KMS-11 (cell line): ENCODE data around the gene RASA3.

ENCODE experiments used
- H2AFZ ChIP-seq: fragments of 200-600 bp; sonication (generic); 2 replicates; pipeline ENCODE4 v1.6.1; 2016; ENCODE audit warnings: antibody characterized with exemption, mixed run types, low read depth
- H3K27ac ChIP-seq: fragments of 200-600 bp; sonication (generic); 2 replicates; pipeline ENCODE4 v1.6.1; 2016; ENCODE audit warnings: mild to moderate bottlenecking, mixed run types
- H3K27me3 ChIP-seq: fragments of 200-600 bp; sonication (generic); 2 replicates; pipeline ENCODE4 v1.6.1; 2017; ENCODE audit warnings: mild to moderate bottlenecking, low read depth, mixed run types, moderate library complexity; ENCODE audit not compliant: insufficient read depth
- H3K36me3 ChIP-seq: fragments of 200-600 bp; sonication (generic); 2 replicates; pipeline ENCODE4 v1.6.1; 2017; ENCODE audit warnings: mild to moderate bottlenecking, mixed run types; ENCODE audit not compliant: insufficient read depth
- H3K4me1 ChIP-seq: fragments of 200-600 bp; sonication (generic); 2 replicates; pipeline ENCODE4 v1.6.1; 2016; ENCODE audit warnings: mild to moderate bottlenecking, low read depth, mixed run types; ENCODE audit not compliant: poor library complexity, severe bottlenecking
- H3K4me2 ChIP-seq: fragments of 200-600 bp; sonication (generic); 2 replicates; pipeline ENCODE4 v1.7.0; 2016; ENCODE audit warnings: mild to moderate bottlenecking, mixed run types
- H3K4me3 ChIP-seq: fragments of 200-600 bp; sonication (generic); IDR thresholded peaks from 2 replicates; pipeline ENCODE4 v1.6.1; 2017; ENCODE audit warnings: low read depth, low read length, mixed read lengths; ENCODE audit not compliant: insufficient read depth
- H3K79me2 ChIP-seq: fragments of 200-600 bp; sonication (generic); 2 replicates; pipeline ENCODE4 v1.6.1; 2016; ENCODE audit warnings: low read depth, mixed run types; ENCODE audit not compliant: insufficient read depth
- H3K9ac ChIP-seq: fragments of 200-600 bp; sonication (generic); 2 replicates; pipeline ENCODE4 v1.6.1; 2016; ENCODE audit warnings: mild to moderate bottlenecking, mixed run types
- H4K20me1 ChIP-seq: fragments of 200-600 bp; sonication (generic); 2 replicates; pipeline ENCODE4 v1.6.1; 2016; ENCODE audit warnings: mild to moderate bottlenecking, mixed run types; ENCODE audit not compliant: insufficient read depth
- CTCF ChIP-seq: fragments of 200-600 bp; sonication (generic); conservative IDR thresholded peaks from 2 replicates; pipeline ENCODE4 v1.6.1; 2017; ENCODE audit warnings: low read depth, mild to moderate bottlenecking, antibody characterized with exemption, low read length, moderate library complexity, mixed read lengths

RASA3 gene

GRCh38 chr13:113931841-113932459 lies 200.5 kb downstream of the RASA3 start:
- Histone ChIP-seq H3K4me3 (no peak overlapping the region), H3K4me1 (peaks cover 13% of the 10 kb centered on the region), H3K4me2 (peak overlapping the region; percentile 33; the same call in 1 of the 2 replicates), H3K27ac (no peak overlapping the region), H2AFZ (no peak overlapping the region), H3K36me3 (no peaks in the 10 kb centered on the region), H3K9ac (no peak overlapping the region), H4K20me1 (no peaks in the 10 kb centered on the region), H3K27me3 (peaks cover 18% of the 10 kb centered on the region; the same call in 1 of the 2 replicates), H3K79me2 (no peaks in the 10 kb centered on the region)
- no peak for TF ChIP-seq CTCF

- peaks cover 13% of the 10 kb centered on the region for H3K4me1 ChIP-seq
- no peak overlapping the region for H2AFZ ChIP-seq
- peak overlapping the region; percentile 33; the same call in 1 of the 2 replicates for H3K4me2 ChIP-seq
- TF ChIP-seq CTCF, result no peak
- H3K27me3 ChIP-seq, result peaks cover 18% of the 10 kb centered on the region; the same call in 1 of the 2 replicates
- no peak overlapping the region for H3K4me3 ChIP-seq
- H3K27ac ChIP-seq, result no peak overlapping the region
- no peak overlapping the region for H3K9ac ChIP-seq
- no peaks in the 10 kb centered on the region for H3K79me2 ChIP-seq
- H3K36me3 ChIP-seq, result no peaks in the 10 kb centered on the region
- no peaks in the 10 kb centered on the region for H4K20me1 ChIP-seq
Observed at GRCh38 chr13:113930671-113931637, 201.5 kb downstream of the RASA3 start.

GRCh38 chr13:113929628-113930615 lies 202.5 kb downstream of the RASA3 start:
- H3K79me2 ChIP-seq, result no peaks in the 10 kb centered on the region
- peaks cover 15% of the 10 kb centered on the region; the same call in 1 of the 2 replicates for H3K27me3 ChIP-seq
- H3K4me2 ChIP-seq, result no peak overlapping the region
- H3K27ac ChIP-seq, result no peak overlapping the region
- no peak overlapping the region for H3K9ac ChIP-seq
- H3K4me1 ChIP-seq, result peaks cover 13% of the 10 kb centered on the region
- TF ChIP-seq CTCF, result no peak
- no peak overlapping the region for H3K4me3 ChIP-seq
- no peaks in the 10 kb centered on the region for H4K20me1 ChIP-seq
- H3K36me3 ChIP-seq, result no peaks in the 10 kb centered on the region
- H2AFZ ChIP-seq, result no peak overlapping the region
